HG03354 (cell line): ENCODE measurements around the gene CINP.

ENCODE experiments used
- ATAC-seq: cut with Tn5 transposase; IDR thresholded peaks from one replicate; pipeline ENCODE4 v1.9.1; 2021; ENCODE audit warnings: mild to moderate bottlenecking; ENCODE audit not compliant: unreplicated experiment, poor library complexity, severe bottlenecking

The CINP gene

GRCh38 chr14:102362545-102363181 lies at the start of gene CINP, which contains the start of gene TECPR2:
Gene CINP (minus strand): TSS chr14:102362890. CDS start chr14:102362851, 39 bp downstream.
Gene TECPR2 (plus strand): TSS chr14:102362941. CDS start chr14:102376722, 13,781 bp downstream.
- ATAC-seq: peak; percentile 93

GRCh38 chr14:102408724-102409123 lies 46.0 kb upstream of the CINP start:
- ATAC-seq: no peak

- no peak for ATAC-seq
Measured at GRCh38 chr14:102407258-102407657, 44.6 kb upstream of the CINP start.

GRCh38 chr14:102403028-102403427 lies 40.3 kb upstream of the CINP start:
- ATAC-seq: no peak

GRCh38 chr14:102396521-102396920 lies 33.8 kb upstream of the CINP start:
- no peak for ATAC-seq

- no peak for ATAC-seq
Measured at GRCh38 chr14:102394717-102395375, 32.2 kb upstream of the CINP start.

GRCh38 chr14:102392506-102392905 lies 29.8 kb upstream of the CINP start:
- no peak for ATAC-seq

GRCh38 chr14:102390064-102390855 lies 27.6 kb upstream of the CINP start:
- no peak for ATAC-seq

GRCh38 chr14:102389246-102389645 lies 26.6 kb upstream of the CINP start:
- no peak for ATAC-seq

- no peak for ATAC-seq
Measured at GRCh38 chr14:102387086-102387485, 24.4 kb upstream of the CINP start.

GRCh38 chr14:102378830-102379229 lies 16.1 kb upstream of the CINP start:
- no peak for ATAC-seq

- no peak for ATAC-seq
Measured at GRCh38 chr14:102377696-102378095, 15.0 kb upstream of the CINP start.

- ATAC-seq: no peak
Measured at GRCh38 chr14:102375119-102375518, 12.4 kb upstream of the CINP start.

- no peak for ATAC-seq
Measured at GRCh38 chr14:102374264-102374663, 11.6 kb upstream of the CINP start.

GRCh38 chr14:102373110-102373509 lies 10.4 kb upstream of the CINP start:
- no peak for ATAC-seq

- ATAC-seq: no peak
Measured at GRCh38 chr14:102371361-102371760, 8.7 kb upstream of the CINP start.

- ATAC-seq: no peak
Measured at GRCh38 chr14:102370305-102370809, 7.7 kb upstream of the CINP start.

GRCh38 chr14:102363182-102363943 lies 673 bp upstream of the CINP start:
- peak; percentile 38 for ATAC-seq

GRCh38 chr14:102362084-102362483 lies 606 bp downstream of the CINP start:
- peak; percentile 43 for ATAC-seq

- ATAC-seq: no peak
Measured at GRCh38 chr14:102360388-102360787, 2.3 kb downstream of the CINP start.
